ENCODE results near the gene RPTOR.
"Not testable (repeated sequence)": the region's sequence is repeated elsewhere in the genome, so short reads cannot be mapped to it uniquely, and the experiment has no call there.

Gene RPTOR

DNA sequence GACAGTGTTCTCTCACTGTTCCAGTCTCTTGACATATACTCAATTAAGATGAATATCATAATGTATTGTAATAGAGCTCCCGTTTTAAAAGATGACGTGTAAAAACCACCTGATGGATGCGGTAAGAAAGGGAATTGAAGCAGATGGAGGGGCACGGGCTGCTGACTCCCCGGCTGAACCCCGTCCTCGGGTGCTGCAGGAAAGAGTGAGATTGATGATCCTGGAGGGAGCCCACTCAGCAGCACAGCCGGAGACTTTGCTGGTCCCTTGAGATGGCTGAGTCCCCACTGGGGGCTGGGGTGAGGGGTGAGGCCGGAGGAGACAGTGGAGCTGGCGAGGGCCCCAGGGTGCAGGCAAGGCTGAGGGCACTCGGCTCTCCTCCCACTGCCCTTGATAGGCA lies 217.4 kb downstream of the RPTOR start:
- DNase-seq (ENCODE audit: low read depth, low spot score) = no peak

DNA sequence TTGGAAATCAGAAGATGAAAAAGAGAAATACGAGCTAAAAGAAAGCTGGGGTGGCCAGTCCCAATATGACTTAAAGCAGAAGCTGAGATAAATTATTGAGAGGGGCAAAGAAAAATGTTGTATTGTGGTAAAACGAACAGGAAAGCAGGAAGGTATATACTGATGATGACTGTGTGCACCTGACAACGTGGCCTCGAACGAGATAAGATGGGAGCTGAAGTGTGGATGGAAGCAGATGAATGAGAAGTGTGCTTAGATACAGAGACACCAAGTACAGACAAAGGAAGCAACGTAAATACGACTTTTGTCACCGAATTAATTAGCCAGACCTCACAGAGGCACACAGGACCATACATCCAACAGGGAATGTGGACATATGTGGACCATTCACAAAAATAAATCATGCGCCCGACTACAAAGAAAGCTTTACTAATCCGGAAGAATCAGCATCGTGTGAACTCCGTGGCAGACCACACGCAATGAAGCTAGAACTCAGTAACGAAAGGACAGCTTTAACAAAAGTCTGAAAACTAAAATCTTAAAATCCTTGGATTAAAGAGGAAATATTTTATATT lies 218.7 kb downstream of the RPTOR start:
- DNase-seq (ENCODE audit: low read depth, low spot score) = no peak

DNA sequence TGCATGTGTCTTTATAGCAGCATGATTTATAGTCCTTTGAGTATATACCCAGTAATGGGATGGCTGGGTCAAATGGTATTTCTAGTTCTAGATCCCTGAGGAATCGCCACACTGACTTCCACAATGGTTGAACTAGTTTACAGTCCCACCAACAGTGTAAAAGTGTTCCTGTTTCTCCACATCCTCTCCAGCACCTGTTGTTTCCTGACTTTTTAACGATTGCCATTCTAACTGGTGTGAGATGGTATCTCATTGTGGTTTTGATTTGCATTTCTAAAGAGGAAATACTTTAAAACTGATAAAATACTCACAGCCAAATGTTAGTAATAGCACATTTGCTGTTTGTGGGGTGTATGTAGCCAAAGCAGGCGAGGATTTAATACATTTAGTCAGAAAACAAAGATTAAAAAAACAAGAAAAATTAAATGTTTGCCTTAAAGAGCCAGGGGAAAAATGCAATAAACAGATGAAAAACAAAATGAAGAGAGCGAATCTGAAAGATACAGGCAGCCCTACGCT lies 220.0 kb downstream of the RPTOR start:
- not testable (repeated sequence) for DNase-seq (ENCODE audit: low read depth, low spot score)

DNA sequence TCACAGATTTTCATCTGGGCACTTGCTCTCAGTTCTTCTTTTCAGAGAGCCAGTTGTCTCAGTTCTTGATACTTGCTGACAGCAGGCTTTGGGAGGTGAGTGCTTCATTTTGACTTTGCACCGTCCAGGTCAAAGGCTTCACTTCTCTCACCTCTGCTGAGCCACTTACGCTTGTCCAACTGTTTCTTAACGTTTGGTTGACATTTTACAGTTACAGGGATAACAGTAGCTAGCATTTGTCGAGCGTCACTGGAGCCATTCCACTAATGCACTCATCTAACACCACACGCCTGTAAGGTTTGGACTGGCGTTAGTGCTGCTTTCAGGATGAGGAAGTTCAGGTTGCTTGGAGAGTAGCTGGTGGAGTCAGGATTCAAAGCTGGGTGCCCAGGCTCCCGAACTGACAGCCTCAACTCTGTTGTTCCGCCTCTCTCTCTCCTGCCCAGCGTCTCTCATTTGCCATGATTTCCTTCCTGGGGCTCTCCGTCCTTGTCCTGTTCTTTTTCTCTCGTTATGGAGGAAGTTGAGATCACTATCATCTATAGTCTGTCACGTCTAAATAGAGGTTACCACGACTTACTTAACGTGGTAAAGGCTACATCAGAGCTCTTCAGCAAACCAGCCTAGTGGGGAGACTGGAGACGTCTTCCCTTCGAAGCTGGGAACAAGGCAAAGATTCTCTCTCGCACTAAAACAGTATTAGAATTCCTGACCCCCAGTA lies 220.8 kb downstream of the RPTOR start:
- DNase-seq (ENCODE audit: low read depth, low spot score) = no peak

DNA sequence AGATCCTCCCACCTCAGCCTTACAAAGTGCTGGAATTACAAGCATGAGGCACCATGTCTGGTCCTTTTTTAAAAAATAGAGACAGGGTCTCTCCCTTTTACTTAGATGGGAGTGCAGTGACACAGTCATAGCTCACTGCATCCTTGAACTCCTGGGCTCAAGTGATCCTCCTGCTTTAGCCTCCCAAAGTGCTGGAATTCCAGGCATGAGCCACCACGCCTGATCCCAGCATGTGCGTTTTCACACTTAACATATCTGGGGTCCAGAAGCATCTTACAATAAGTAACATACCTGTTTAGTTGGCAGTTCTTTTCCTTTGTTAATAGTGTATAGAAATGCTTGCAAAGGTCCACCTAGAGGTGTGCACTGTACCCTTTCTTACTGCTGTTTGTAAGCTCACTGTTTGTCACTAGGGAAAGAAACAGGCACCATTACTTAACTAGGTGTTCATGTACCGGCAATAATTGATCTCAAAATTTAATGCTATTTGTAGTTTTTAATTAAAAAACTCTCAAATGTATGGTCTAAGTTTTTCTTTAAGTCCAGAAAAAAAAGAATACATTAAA lies 221.7 kb downstream of the RPTOR start:
- no peak for DNase-seq (ENCODE audit: low read depth, low spot score)

DNA sequence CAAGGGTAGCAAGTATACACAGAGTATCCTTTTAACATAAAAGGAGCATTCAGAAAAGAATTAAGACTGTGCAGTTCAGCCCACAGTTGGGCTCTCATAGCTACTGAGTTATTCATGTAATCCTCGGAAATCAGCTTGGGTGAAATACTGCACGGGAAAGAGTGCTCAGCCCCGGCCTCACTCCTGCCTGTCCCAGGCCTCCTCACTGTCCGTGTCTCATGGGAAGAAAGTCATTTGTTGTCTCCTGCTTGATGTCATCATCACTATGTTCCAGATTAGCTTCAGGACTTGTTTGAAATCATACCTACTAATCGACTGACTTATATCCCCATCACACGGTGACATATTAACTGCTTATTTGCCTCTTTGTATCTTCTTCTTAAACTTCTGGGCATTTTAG lies 223.8 kb downstream of the RPTOR start:
- no peak for DNase-seq (ENCODE audit: low read depth, low spot score)

DNA sequence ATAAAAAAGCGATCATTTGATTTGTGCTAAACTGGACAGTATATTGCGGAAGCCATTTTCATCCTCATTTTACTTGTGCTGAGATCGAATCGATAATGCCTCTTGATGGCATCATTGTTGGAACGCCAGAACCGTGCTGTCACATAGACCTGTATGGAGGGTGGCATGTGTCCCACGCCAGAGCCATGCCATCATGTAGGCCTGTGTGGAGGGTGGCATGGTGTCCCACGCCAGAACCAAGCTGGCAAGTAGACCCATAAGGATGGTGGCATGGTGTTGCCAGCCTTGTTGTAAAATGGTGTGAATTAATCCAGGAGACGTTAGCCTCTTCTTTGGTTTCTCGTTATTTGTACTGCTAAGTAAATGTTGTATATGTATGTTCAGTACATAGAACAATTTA lies 224.3 kb downstream of the RPTOR start:
- DNase-seq (ENCODE audit: low read depth, low spot score) = no peak

DNA sequence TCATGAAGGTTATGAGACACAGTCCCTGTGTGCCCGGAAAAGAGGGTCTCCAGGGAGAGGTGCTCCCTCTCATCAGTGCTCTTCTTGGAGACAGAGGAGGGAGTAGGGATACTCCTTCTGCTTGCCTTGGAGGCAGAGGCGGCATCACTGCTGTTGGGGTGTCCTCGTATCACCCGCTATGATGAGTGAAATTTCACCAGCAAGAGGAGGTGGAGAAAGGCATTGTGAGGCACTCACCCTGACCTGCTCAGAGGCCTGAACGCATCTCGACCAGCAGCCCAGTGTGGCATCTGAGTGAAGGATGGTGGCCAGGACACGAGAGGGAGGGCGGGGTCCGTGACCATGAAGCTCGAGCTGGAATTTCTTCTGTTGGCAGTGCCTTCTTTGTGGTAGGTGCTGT lies 224.9 kb downstream of the RPTOR start:
- DNase-seq (ENCODE audit: low read depth, low spot score) = no peak

DNA sequence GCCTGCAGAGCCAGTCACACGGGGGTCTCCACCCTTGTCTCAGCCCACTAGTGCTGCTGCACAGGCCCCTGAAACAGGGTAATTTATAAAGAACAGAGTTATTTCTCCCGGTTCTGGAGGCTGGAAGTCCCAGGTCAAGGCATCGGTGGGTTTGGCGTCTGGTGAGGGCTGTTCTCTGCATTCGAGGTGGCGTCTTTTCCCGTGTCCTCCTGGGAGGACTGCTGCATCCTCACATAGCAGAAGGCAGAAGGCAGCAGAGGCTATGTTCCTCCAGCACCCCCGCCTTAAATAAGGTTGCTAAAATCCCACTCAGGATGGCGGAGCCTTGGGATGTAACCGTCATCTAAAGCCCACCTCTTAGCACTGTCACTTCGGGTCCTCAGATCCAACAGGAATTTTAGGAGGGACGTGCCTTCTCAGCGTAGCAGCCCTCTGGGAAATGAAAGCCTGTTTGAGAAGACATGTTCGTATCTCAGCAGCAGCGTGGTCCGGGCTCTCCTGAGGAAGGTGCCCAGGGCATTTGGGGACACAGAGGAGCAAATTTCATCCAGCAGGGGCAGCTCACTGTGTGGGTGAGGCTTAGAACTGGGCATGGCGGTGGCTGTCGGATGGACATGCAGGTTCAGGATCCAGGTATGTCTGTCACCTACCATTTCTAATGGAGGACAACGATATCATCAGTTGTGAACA lies 225.4 kb downstream of the RPTOR start:
- no peak for DNase-seq (ENCODE audit: low read depth, low spot score)

DNA sequence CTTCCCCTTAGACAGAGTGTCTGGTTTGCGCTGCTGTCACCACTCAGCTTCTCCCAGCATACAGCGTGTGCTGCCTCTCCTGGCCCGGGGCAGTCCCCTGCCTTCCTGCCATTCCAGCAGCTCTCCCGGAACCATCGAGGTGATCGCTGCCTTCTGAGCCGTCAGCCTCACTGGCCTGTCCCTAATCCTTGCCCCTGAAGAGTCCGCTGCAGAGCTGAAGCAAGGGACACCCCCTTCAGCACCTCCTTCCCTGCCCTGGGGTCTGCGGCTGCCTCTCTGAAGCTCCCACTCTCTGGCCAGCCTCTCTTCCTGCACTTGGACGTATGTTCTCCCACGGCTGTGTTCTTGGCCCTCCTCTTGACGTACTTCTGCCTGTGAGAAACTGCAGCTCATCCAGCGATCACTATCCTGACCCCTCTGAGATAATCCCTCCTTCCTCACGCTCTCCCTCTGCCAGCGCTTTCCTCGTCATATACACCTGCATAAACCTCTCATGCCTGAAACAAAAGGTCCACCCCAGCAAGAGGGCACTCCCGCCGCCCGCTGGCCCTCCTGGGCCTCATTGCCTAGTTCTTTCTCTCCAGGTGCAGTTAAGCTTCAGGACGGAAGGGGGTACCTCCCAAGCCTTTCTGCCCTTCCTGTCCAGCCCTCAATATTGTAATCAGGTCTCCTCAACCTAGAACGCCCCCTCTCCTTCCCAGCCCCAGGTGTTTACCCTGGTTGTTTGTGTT lies 226.4 kb downstream of the RPTOR start:
- no peak for DNase-seq (ENCODE audit: low read depth, low spot score)

DNA sequence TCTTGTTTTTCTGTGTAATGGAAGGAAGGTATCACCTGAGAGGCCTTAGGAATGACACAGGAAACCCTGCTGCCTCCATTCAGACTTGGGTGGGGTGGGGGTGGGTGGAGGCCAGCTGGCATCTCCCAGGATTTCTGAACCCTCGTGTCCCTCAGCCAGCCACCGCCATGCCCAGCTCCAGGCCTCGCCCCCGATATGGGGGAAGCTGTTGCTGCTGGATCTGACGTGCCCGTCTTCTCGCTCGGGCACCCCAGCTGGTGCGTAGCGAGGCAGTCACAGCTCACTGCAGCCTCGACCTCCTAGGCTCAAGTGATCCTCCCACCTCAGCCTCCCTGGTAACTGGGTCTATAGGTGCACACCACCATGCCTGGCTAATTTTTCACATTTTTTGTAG lies 227.0 kb downstream of the RPTOR start:
- no peak for DNase-seq (ENCODE audit: low read depth, low spot score)

DNA sequence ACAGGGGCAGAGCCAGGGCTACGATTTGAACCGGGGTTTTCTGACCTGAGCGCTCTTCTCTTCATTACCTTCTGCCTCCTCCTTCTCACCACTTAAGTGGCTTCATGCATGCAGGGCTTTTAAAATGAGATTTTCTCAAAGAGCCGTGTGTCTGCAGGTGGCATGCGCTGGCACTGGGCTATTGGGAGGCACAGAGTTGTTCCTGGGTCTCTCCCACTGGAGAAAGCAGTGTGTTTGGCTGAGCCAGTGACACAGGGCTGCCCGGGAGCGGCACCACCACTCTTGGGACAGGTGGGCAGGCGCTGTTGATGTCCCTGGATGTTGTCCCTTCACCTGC lies 228.2 kb downstream of the RPTOR start:
- no peak for DNase-seq (ENCODE audit: low read depth, low spot score)

DNA sequence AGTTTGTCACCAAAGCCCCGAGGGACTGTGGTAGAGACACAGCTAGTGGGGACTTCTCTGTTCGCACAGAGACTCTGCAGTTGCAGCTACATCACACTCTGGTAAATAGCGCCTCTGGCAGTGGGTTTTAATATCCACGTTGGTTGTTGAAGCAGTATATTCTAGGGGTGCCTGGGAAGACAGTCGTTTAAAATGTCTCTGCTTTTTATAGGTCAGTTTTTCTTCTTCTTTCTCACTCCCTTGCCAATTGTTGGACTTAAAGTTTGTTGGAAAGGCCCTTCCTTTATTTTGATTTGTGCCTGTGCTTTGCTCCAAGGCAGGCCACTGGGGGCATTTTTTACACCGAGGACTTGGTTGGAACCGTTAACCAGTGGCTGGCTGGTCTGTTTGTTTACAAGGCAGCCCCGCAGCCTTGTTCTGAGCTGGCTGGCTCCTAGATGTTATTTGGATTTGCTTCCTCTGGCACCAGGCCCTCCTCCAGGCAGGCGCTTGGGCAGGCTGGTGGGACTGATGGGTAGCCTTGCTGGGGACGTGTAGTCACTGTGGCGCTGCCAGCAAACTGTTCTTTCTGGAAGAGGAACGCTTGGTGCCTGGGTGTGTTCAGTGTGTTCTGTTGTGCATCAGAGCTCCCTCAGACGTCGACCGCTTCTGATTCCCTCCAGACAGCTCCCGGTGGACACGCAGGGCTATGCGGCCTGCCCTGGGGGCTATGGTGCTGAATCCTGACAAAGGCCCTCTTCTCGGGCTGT lies 228.8 kb downstream of the RPTOR start:
- DNase-seq (ENCODE audit: low read depth, low spot score) = no peak

DNA sequence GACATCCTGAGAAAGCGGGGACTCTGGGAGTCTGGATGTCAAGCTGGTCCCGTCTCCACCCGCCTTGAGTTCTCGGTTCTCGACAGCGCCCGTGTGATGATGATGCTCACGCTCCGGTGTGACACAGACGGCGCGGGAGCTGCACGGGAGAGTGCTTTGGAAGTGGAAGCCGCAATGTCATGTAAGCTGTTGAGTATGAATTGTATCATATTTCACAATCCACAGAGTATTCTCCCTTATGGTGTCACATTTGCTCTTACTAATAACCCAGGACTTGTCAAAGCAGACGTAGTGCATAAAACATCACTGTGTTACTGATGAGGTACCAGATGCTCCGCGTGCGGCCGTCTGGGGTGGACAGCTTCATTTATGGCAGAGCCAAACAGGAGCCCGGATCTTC lies 229.5 kb downstream of the RPTOR start:
- no peak for DNase-seq (ENCODE audit: low read depth, low spot score)

DNA sequence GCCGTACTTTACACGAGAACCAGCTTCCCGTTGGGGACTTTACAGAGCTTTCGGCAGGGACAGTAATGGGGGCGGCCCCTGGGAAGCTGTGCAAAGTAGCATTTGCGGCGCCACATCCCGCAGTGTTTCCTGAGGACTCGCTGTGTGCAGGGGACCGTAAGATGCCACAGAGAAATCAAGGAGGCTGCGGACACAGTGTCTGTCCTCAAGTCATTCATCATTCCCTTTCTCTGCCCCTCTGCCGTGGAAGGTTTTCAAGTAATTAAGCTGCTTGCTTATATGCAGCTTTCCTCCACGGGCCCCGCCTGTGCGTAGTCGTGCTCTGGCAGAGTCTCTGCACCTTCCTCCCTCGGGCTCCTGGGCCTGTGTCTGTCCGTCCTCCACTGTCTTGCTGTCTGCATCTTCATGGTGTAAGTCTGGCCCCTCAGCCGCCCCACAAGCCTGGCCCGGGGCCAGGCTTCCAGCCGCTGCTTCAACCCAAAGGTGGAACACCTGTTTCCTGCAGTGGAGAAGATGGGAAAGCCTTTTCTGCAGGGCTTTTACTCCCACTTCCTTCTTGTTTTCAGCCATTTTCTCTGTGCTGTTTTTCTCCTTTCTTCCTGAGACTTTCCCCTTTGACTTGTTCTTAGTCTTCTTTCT lies 230.1 kb downstream of the RPTOR start:
- DNase-seq (ENCODE audit: low read depth, low spot score) = no peak

DNA sequence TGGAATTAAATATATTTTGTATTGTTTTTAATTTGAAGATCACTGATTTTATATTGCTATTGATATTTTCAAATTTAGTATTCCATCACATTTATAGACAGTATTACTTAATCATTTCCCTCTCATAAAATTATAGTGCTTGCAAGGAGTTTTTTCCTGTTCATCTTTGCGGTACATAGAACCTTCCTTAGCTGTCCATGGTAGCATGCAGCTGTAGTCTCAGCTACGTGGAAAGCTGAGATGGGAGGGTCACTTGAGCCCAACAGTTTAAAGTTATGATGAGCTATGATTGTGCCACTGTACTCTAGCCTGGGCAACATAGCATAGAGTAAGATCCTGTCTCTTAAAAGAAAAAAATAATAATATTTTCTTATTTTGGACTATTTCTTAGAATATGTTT lies 231.2 kb downstream of the RPTOR start:
- DNase-seq (ENCODE audit: low read depth, low spot score) = no peak

DNA sequence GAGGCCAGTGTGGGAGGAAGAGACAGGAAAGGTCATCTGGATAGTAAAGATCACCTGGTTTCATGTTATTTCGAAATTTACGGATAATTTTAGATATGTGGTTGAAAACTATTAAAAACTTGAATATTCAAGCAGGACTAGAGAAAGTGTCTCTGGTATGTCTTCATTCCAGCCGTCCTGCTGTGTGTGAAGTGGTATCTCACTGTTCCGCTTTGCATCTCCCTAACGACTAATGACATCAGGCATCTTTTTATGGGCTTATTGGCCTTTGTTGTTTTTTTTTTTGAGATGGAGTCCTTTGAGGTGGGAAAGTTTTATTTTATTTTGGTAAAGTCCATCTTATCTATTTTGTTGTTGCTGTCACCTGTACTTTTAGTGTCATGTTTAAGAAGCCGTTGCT lies 232.6 kb downstream of the RPTOR start:
- no peak for DNase-seq (ENCODE audit: low read depth, low spot score)

DNA sequence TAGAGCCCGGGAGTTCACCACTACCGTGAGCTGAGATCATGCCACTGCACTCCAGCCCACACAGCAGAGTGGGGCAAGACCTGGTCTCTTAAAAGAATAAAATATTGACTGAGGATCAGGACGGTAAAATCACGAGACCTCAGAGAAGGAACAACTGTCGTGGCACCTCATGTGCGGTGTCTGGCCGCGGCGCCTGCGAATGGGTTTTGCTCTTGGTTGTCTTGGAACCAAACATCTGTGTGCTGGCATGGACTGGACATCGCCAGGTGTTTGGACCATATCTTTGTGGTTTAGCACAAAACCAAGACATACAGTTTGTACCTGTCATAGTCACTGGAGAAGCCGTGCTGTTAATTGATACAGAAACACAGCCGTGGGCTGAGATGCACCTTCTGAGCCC lies 234.1 kb downstream of the RPTOR start:
- no peak for DNase-seq (ENCODE audit: low read depth, low spot score)

DNA sequence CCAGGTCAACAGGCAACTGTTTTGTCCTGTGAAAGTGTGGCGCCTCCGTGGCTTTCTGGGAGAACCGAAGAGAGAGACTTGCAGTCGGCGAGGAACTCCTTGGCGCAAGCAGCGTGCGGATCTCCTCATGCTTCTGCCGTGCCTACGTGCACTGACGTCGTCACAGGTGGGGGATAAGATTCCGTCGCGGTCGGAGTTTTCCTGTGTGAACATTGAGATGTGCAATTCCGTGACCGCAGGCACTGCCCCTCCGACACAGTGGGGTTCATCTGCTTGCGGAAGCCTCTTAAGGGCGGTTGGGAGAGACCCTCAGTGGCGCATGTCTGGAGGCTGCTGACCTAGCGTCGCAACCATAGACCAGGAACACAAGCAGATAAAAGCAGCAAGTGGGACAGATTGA lies 234.7 kb downstream of the RPTOR start:
- no peak for DNase-seq (ENCODE audit: low read depth, low spot score)

DNA sequence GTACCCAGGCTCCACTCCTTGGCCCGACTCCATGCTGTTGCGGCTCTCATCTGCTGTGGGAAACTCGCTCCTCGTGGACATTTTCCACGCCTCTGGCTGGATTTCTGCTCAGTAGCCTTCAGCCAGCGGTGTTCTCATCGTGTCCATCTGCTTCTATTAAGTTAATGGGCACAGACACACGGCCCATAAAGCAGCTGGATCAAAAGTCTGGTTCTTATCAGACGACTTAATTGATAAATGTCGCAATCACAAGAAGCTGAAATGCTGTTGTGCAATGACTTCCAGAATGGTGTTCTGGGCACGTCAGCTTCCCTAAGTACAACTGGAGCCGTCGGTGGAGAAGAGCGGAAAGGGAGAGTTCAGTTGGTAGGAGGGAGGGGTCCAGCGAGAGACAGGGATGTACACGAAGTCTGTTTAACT lies 235.3 kb downstream of the RPTOR start:
- DNase-seq (ENCODE audit: low read depth, low spot score) = no peak
